H1 (cell line): Measurements from ENCODE around the gene MSH5. TPM values are rescaled to one million over a fixed set of nuclear protein-coding genes. Genes with fewer than 3 reads are reported as not detected.

Source experiments
- BCL11A ChIP-seq, 2 experiments: IDR thresholded peaks; one replicate each; pipeline ENCODE4 v1.6.1; 2011; ENCODE audit warnings: low read depth in 2 of 2, low read length in 2 of 2, mild to moderate bottlenecking in 2 of 2
- CBX8 ChIP-seq: fragments of 300-800, 300-1000 bp; sonication (generic); IDR thresholded peaks from 2 replicates; pipeline ENCODE4 v1.7.1; 2016; ENCODE audit warnings: low read depth, low read length, borderline replicate concordance
- CTBP2 ChIP-seq: IDR thresholded peaks from 2 replicates; pipeline ENCODE4 v1.7.0; 2011; ENCODE audit warnings: borderline replicate concordance, mild to moderate bottlenecking, moderate library complexity, mixed read lengths, low read length; ENCODE audit not compliant: insufficient read depth, insufficient read length
- PHF8 ChIP-seq: fragments of 200-600 bp; sonication (generic); conservative IDR thresholded peaks from 2 replicates; pipeline ENCODE4 v1.7.1; 2012; ENCODE audit warnings: low read depth, mild to moderate bottlenecking, inconsistent platforms, low read length, moderate library complexity
- RBBP5 ChIP-seq: IDR thresholded peaks from 2 replicates; pipeline ENCODE4 v1.7.1; 2012; ENCODE audit warnings: low read depth, mild to moderate bottlenecking, inconsistent platforms, low read length, moderate library complexity, borderline replicate concordance
- RNF2 ChIP-seq: fragments of 200-900, 300-1000 bp; sonication (generic); IDR thresholded peaks from 2 replicates; pipeline ENCODE4 v1.7.1; 2016; ENCODE audit warnings: borderline replicate concordance, low read depth, mild to moderate bottlenecking, antibody characterized with exemption, low read length; ENCODE audit not compliant: poor library complexity, severe bottlenecking; ENCODE audit errors: missing control alignments
- polyA plus RNA-seq, 7 experiments: library from polyadenylated mRNA; depleted of rRNA in 3 of 7; stranded (reverse) in 5 of 7; unstranded in 2 of 7; fragments of >200 nt in 5 of 7; fragments of 200-250 nt in 2 of 7; gene quantifications; 1 replicate in 5 of 7; 2 replicates in 1 of 7; 4 replicates in 1 of 7; pipeline versions ENCODE4 v1.2.1 to v1.2.3, GENCODE V29; 2011 to 2013; ENCODE audit warnings: missing spikeins in 2 of 7, mixed read lengths in 2 of 7
- total RNA-seq: library from RNA; stranded (reverse); fragmentation: NEBNext Ultra II Directional; extraction: Animal tissue kit (Norgen Biotek cat#: 25700); gene quantifications from 2 replicates; pipeline ENCODE4 v1.2.1, GENCODE V29; 2021

MSH5 gene
- total and polyA plus RNA-seq, 2 of the 8 experiments (the other 6 are each of a cell fraction or from before 2014, with no cell fraction given), result 25.3 to 26.5 TPM

GRCh38 chr6:31720196-31720770 is 19.5 kb upstream of the MSH5 start (continued):
- TF ChIP-seq RNF2 (no peak), BCL11A (IDR thresholded peaks at IDR 0.05; ENCODE audit: low read depth in 2 of 2, low read length in 2 of 2) (no peak), CBX8 (no peak), RBBP5 (no peak), CTBP2 (no peak), PHF8 (no peak)
- TF ChIP-seq, all 59 proteins: peak for 0
